Measurements from ENCODE around the gene CDC37L1.
"Not testable (repeated sequence)": the region's sequence is repeated elsewhere in the genome, so short reads cannot be mapped to it uniquely, and the experiment has no call there.

Gene CDC37L1

DNA sequence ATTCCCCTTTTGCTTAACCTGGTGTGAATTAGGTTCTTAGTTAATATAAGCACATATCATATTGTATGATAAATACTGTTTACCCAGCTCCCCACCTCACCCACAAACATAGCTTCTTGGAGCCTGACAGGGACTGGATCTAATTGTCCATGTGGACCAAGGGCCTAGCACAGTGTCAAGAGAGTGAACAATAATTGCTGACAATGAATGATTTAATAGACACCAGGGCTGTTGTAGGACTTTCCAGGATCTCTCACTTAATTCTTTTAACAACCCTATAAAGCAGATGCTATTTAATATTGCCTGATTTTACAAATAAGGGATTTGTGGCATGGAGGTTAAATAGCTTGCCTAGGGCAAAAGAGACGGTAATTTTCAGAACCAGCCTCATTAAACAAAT lies 36.8 kb downstream of the CDC37L1 start:
- DNase-seq, result no peak

- no peak for DNase-seq
Observed at GRCh38 chr9:4717815-4718214, 38.4 kb downstream of the CDC37L1 start.

DNA sequence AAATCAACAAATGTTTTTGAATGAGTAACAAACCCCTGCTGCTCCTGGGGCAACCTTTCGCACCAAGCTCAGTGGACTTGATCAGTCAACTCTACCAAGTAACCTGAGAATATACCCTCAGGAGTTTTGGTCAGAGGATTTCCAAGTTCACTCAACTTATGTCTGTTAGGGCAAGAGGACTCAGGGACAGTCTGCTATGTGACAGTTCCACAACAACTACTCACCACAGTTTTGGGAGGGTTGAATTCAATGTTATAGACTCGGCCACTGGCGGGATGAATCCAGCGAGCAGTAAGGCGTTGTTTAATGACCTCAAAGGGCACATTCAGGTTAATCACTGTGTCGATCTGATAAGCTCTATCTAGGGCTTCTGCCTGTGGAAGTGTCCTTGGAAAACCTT lies 39.5 kb downstream of the CDC37L1 start:
- DNase-seq, result no peak

GRCh38 chr9:4721736-4722135 lies 42.4 kb downstream of the CDC37L1 start:
- DNase-seq, result no peak

DNA sequence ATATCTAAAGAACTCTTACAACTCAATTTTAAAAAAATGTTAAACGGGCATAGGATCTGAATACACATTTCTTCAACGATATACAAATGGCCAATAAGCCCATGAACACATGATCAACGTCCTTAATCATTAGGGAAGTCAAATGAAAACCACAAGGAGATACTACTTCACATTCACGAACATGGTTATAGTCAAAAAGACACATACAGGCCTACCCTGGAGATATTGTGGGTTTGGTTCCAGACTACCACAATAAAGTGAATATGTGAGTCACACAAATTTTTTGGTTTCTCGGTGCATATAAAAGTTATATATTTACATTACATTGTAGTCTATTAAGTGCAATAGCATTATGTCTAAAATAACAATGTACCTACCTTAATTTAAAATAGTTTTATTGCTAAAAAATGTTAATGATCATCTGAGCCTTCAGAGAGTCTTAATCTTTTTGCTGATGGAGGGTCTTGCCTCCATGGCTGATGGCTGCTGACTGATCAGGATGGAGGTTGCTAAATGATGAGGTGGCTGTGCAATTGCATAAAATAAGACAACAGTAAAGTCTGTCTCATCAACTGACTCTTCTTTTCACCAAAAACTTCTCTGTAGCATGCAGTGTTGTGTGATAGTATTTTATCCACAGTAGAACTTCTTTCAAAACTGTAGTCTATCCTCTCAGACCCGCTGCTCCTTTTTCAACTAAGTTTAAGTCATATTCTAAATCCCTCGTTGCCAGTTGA lies 46.5 kb downstream of the CDC37L1 start:
- no peak for DNase-seq

DNA sequence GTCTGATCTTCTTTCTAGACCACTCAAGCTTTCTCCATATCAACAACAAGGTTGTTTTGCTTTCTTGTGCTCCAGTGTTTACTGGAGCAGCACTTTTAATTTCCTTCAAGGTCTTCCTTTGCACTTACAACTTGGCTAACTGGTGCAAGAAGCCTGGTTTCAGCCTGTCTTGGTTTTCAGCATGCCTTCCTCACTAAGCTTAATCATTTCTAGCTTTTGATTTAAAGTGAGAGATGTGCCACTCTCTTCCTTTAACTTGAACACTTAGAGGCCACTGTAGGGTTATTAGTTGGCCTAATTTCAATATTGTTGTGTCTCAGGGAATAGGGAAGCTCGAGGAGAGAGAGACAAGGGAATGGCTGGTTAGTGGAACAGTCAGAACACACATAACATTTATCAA lies 48.2 kb downstream of the CDC37L1 start:
- no peak for DNase-seq

- DNase-seq, result no peak
Observed at GRCh38 chr9:4732890-4733289, 53.5 kb downstream of the CDC37L1 start.

GRCh38 chr9:4734150-4734549 lies 54.8 kb downstream of the CDC37L1 start:
- DNase-seq, result no peak

DNA sequence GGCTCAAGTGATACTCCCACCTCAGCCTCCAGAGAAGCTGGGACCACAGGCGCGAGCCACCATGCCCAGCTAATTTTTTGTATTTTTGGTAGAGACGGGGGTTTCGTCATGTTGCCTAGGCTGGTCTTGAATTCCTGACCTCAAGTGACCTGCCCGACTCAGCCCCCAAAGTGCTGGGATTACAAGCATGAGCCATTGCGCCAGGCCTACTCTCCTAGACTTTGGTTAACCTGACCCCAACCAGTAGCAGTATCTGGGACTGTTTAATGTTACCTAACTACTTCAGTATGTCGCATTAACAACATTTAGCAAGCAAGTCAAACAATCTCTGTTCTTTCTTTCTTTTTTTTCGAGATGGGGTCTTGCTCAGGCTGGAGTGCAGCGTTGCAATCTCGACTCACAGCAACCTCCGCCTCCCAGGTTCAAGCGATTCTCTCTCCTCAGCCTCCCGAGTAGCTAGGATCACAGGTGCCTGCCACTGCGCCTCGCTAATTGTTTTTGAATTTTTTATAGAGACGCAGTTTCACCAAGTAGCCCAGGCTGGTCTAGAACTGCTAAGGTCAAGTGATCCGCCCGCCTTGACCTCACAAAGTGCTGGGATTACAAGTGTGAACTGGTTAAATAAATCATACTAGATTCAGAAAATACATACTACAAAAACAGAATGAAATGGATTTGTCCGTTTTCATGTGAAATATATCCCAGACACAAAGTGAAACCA lies 59.7 kb downstream of the CDC37L1 start:
- no peak for DNase-seq

GRCh38 chr9:4739587-4740387 lies 60.4 kb downstream of the CDC37L1 start:
- peak in 1 of 3 donors; percentile 26 for DNase-seq

DNA sequence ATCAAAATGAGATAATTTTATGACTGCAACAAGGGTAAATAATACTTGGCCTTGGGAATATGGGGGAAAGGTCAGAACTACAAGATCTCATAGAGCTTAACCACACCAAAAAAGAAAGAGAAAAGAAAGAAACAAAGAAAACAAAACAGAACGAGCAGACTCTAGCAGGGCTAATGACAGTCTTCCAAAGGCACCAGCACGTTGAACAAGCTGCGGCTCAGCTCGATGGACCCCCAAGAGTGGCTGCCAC lies 60.9 kb downstream of the CDC37L1 start:
- no peak for DNase-seq

- peak; percentile 82 to 94 (median 82) for DNase-seq
Observed at GRCh38 chr9:4740638-4741364, 61.4 kb downstream of the CDC37L1 start, which contains the start of gene AK3. TSS of gene AK3 (minus strand) at chr9:4741202. CDS start at chr9:4741087, 115 bp downstream.

GRCh38 chr9:4741365-4742089 lies 62.2 kb downstream of the CDC37L1 start:
- peak in 2 of 3 donors; percentile 27 to 33 for DNase-seq

- no peak for DNase-seq
Observed at GRCh38 chr9:4742246-4742645, 62.9 kb downstream of the CDC37L1 start.

- DNase-seq, result peak; percentile 30 to 56 (median 37)
Observed at GRCh38 chr9:4743131-4743875, 63.9 kb downstream of the CDC37L1 start.

GRCh38 chr9:4746278-4747030 lies 67.1 kb downstream of the CDC37L1 start:
- peak in 1 of 3 donors; percentile 34 for DNase-seq

GRCh38 chr9:4748612-4749011 lies 69.2 kb downstream of the CDC37L1 start:
- DNase-seq, result no peak

DNA sequence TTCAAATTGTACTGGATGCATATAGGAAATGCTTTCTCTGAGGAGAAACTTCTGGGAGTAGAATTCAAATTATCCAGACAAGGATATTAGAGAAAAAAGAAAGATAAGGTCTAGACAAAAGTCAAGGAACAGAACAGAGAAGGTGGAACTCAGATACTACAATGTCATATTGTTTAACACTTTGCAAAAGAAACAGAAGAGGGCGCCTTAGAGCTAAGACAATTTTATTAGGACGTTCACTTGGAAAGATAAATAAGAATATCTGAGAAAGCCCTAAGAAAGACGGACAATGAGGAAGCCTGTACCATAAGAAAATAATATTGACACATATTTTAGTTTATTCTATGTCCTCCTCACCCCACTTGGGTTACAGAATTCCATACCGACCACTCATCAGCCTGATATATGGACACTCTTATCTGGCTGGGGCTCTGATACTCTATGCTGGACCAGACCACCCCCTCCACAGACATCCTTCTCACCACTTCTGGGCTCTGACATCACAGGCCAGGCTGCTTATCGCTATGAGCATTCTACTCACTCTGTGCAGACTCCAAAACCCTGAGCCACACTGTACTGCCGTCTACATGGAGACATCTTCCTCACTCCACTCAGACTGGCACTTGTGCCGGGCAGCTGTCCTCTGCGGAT lies 70.8 kb downstream of the CDC37L1 start:
- DNase-seq, result peak; percentile 59 to 80 (median 73)

DNA sequence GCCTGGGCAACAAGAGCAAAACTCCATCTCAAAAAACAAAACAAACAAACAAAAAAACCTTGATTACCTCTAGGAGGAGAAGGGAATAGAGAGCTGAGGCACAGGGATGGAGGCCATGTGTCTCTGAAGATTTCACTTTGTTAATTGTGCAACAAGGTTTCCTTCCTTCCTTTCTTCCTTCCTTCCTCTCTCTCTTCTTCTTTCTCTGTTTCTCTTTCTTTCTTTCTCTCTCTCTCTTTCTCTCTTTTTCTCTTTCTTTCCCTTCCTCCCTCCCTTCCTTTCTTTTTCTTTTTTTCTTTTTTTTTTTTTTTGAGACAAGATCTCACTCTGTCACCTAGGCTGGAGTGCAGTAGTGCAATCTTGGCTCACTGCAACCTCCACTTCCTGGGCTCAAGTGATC lies 75.2 kb downstream of the CDC37L1 start:
- DNase-seq, result not testable (repeated sequence)

- DNase-seq, result no peak
Observed at GRCh38 chr9:4755026-4755609, 75.7 kb downstream of the CDC37L1 start.
